HCT116 (cell line): ENCODE measurements around the gene GP1BB.

Experiments used
- EZH2 ChIP-seq: fragments of 200-600 bp; sonication (generic); IDR thresholded peaks from 2 replicates; pipeline ENCODE4 v1.6.1; 2017; ENCODE audit warnings: antibody characterized with exemption, mixed run types
- POLR2A ChIP-seq: IDR thresholded peaks from 2 replicates; pipeline ENCODE4 v1.7.0; 2011; ENCODE audit warnings: borderline replicate concordance; ENCODE audit not compliant: insufficient read depth, insufficient read length; ENCODE audit errors: extremely low read depth
- RAD21 ChIP-seq: IDR thresholded peaks from 2 replicates; pipeline ENCODE4 v1.6.1; 2012; ENCODE audit warnings: low read depth, mild to moderate bottlenecking
- SP1 ChIP-seq: IDR thresholded peaks from 2 replicates; pipeline ENCODE4 v1.6.1; 2012; ENCODE audit warnings: low read depth
- YY1 ChIP-seq: IDR thresholded peaks from 2 replicates; pipeline ENCODE4 v1.6.1; 2011; ENCODE audit warnings: low read length, low read depth, moderate library complexity, mild to moderate bottlenecking; ENCODE audit not compliant: insufficient replicate concordance; ENCODE audit errors: extremely low read depth
- ZFX ChIP-seq: fragments of 450-650 bp; IDR thresholded peaks from 2 replicates; pipeline ENCODE4 v1.6.1; 2017
- TF ChIP-seq, protein P1 (sequence below): IDR thresholded peaks from 2 replicates; pipeline ENCODE4 v1.6.1; 2012; ENCODE audit warnings: low read depth
- TF ChIP-seq, protein P2 (sequence below), 3 experiments: fragments of 200-600 bp in 1 of 3; sonication (generic) in 1 of 3; IDR thresholded peaks in 2 of 3; conservative IDR thresholded peaks in 1 of 3; 2 replicates each; pipeline ENCODE4 v1.5.1; 2012 to 2017; ENCODE audit warnings: low read depth in 2 of 3, low read length in 2 of 3, antibody characterized with exemption in 1 of 3, borderline replicate concordance in 1 of 3, control low read depth in 1 of 3, mild to moderate bottlenecking in 1 of 3, mixed read lengths in 1 of 3, mixed run types in 1 of 3, moderate library complexity in 1 of 3; ENCODE audit not compliant: insufficient read depth in 1 of 3
- TF ChIP-seq, protein P3 (sequence below): IDR thresholded peaks from 2 replicates; pipeline ENCODE4 v1.6.1; 2012
- TF ChIP-seq, protein P4 (sequence below): IDR thresholded peaks from 2 replicates; pipeline ENCODE4 v1.6.1; 2011; ENCODE audit warnings: mild to moderate bottlenecking, low read length, moderate library complexity; ENCODE audit not compliant: insufficient replicate concordance; ENCODE audit errors: extremely low read depth

DNA sequence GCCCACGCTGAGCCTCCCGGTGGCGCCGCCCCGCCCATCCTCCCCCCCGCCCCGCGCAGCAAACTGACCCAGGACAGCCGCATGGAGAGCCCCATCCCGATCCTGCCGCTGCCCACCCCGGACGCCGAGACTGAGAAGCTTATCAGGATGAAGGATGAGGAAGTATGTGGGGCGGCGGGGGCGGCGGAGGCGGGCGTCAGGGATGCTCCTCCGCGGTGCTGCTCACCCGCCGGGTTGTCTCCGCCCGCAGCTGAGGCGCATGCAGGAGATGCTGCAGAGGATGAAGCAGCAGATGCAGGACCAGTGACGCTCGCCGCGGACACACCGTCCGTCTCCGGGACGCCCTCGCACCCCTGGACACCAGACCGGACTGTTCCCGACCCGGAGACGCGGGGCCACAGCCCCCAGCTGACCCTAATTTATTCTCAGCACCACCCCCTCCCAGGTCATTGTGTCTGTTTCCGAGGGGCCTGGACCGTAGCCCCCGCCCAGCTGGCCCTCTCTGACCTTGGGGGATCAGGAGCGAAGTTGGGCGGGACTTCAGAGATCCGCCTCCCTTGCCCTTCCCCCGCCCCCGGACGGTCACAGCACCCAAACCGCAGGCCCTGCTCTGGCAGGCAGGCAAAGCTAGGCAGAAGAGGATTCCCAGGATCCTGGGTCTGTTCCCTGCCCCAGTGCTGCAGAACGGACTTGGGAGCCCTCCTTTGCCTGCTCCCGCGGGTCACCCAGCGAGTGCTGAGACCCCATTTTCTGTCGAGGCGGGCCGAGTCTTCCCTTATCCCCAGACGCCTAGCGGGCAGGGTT is 959 bp upstream of the GP1BB start:
- TF ChIP-seq POLR2A: no peak
- TF ChIP-seq, protein P1, sequence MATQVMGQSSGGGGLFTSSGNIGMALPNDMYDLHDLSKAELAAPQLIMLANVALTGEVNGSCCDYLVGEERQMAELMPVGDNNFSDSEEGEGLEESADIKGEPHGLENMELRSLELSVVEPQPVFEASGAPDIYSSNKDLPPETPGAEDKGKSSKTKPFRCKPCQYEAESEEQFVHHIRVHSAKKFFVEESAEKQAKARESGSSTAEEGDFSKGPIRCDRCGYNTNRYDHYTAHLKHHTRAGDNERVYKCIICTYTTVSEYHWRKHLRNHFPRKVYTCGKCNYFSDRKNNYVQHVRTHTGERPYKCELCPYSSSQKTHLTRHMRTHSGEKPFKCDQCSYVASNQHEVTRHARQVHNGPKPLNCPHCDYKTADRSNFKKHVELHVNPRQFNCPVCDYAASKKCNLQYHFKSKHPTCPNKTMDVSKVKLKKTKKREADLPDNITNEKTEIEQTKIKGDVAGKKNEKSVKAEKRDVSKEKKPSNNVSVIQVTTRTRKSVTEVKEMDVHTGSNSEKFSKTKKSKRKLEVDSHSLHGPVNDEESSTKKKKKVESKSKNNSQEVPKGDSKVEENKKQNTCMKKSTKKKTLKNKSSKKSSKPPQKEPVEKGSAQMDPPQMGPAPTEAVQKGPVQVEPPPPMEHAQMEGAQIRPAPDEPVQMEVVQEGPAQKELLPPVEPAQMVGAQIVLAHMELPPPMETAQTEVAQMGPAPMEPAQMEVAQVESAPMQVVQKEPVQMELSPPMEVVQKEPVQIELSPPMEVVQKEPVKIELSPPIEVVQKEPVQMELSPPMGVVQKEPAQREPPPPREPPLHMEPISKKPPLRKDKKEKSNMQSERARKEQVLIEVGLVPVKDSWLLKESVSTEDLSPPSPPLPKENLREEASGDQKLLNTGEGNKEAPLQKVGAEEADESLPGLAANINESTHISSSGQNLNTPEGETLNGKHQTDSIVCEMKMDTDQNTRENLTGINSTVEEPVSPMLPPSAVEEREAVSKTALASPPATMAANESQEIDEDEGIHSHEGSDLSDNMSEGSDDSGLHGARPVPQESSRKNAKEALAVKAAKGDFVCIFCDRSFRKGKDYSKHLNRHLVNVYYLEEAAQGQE: no peak
- TF ChIP-seq, protein P2, sequence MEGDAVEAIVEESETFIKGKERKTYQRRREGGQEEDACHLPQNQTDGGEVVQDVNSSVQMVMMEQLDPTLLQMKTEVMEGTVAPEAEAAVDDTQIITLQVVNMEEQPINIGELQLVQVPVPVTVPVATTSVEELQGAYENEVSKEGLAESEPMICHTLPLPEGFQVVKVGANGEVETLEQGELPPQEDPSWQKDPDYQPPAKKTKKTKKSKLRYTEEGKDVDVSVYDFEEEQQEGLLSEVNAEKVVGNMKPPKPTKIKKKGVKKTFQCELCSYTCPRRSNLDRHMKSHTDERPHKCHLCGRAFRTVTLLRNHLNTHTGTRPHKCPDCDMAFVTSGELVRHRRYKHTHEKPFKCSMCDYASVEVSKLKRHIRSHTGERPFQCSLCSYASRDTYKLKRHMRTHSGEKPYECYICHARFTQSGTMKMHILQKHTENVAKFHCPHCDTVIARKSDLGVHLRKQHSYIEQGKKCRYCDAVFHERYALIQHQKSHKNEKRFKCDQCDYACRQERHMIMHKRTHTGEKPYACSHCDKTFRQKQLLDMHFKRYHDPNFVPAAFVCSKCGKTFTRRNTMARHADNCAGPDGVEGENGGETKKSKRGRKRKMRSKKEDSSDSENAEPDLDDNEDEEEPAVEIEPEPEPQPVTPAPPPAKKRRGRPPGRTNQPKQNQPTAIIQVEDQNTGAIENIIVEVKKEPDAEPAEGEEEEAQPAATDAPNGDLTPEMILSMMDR (IDR thresholded peaks at IDR 0.05 in 2 of 3, conservative IDR thresholded peaks at IDR 0.05 in 1 of 3; ENCODE audit: borderline replicate concordance in 1 of 3, insufficient read depth in 1 of 3, low read depth in 2 of 3, low read length in 2 of 3): no peak
- TF ChIP-seq EZH2: no peak
- TF ChIP-seq, protein P3, sequence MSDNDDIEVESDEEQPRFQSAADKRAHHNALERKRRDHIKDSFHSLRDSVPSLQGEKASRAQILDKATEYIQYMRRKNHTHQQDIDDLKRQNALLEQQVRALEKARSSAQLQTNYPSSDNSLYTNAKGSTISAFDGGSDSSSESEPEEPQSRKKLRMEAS: no peak
- no peak for TF ChIP-seq RAD21
- TF ChIP-seq ZFX: no peak
- no peak for TF ChIP-seq SP1
- TF ChIP-seq, protein P4, sequence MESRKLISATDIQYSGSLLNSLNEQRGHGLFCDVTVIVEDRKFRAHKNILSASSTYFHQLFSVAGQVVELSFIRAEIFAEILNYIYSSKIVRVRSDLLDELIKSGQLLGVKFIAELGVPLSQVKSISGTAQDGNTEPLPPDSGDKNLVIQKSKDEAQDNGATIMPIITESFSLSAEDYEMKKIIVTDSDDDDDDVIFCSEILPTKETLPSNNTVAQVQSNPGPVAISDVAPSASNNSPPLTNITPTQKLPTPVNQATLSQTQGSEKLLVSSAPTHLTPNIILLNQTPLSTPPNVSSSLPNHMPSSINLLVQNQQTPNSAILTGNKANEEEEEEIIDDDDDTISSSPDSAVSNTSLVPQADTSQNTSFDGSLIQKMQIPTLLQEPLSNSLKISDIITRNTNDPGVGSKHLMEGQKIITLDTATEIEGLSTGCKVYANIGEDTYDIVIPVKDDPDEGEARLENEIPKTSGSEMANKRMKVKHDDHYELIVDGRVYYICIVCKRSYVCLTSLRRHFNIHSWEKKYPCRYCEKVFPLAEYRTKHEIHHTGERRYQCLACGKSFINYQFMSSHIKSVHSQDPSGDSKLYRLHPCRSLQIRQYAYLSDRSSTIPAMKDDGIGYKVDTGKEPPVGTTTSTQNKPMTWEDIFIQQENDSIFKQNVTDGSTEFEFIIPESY: no peak
- TF ChIP-seq YY1: no peak
